SK-N-SH treated with all-trans-retinoic acid at 6 μM for 48 hours (cell line): Measurements from ENCODE around the gene URM1.

ENCODE experiments used
- ATAC-seq: fragments of 200-7000 bp; cut with Tn5 transposase; 3 replicates; pipeline ENCODE4 v1.9.1; 2020; ENCODE audit warnings: mild to moderate bottlenecking, moderate library complexity
- ARNTL ChIP-seq: fragments of 450-650 bp; formaldehyde crosslinking; IDR thresholded peaks from 2 replicates; pipeline ENCODE4 v1.5.0; 2020; ENCODE audit warnings: low read depth, mild to moderate bottlenecking, moderate library complexity, borderline replicate concordance
- BACH2 ChIP-seq: fragments of 250-450 bp; sonication (Bioruptor Pico); IDR thresholded peaks from 2 replicates; pipeline ENCODE4 v1.9.0; 2021; ENCODE audit warnings: mild to moderate bottlenecking, borderline replicate concordance
- CSDC2 ChIP-seq: fragments of 250-450 bp; sonication (Bioruptor Pico); IDR thresholded peaks from 2 replicates; pipeline ENCODE4 v1.5.0; 2020; ENCODE audit warnings: mild to moderate bottlenecking, moderate library complexity
- ESRRG ChIP-seq: fragments of 250-450 bp; sonication (Bioruptor Pico); IDR thresholded peaks from 2 replicates; pipeline ENCODE4 v1.6.1; 2021; ENCODE audit warnings: mild to moderate bottlenecking
- GLIS3 ChIP-seq: fragments of 250-450 bp; sonication (Bioruptor Pico); IDR thresholded peaks from 2 replicates; pipeline ENCODE4 v1.5.0; 2020; ENCODE audit warnings: mild to moderate bottlenecking, moderate library complexity
- ISL1 ChIP-seq: fragments of 250-450 bp; sonication (Bioruptor Pico); IDR thresholded peaks from 2 replicates; pipeline ENCODE4 v2.1.2; 2022; ENCODE audit warnings: mild to moderate bottlenecking, moderate library complexity
- OSR1 ChIP-seq: fragments of 250-450 bp; sonication (Bioruptor Pico); IDR thresholded peaks from 2 replicates; pipeline ENCODE4 v1.8.0; 2022; ENCODE audit warnings: moderate library complexity, mild to moderate bottlenecking, inconsistent platforms
- PPARA ChIP-seq: fragments of 250-450 bp; sonication (Bioruptor Pico); IDR thresholded peaks from 2 replicates; pipeline ENCODE4 v1.5.0; 2020; ENCODE audit warnings: mild to moderate bottlenecking, borderline replicate concordance
- RARB ChIP-seq: fragments of 250-450 bp; sonication (Bioruptor Pico); IDR thresholded peaks from 2 replicates; pipeline ENCODE4 v1.8.0; 2021; ENCODE audit warnings: mild to moderate bottlenecking, moderate library complexity
- SNAI2 ChIP-seq: fragments of 250-450 bp; sonication (Bioruptor Pico); IDR thresholded peaks from 2 replicates; pipeline ENCODE4 v1.5.0; 2020; ENCODE audit warnings: mild to moderate bottlenecking, moderate library complexity
- TOX ChIP-seq: fragments of 250-450 bp; sonication (Bioruptor Pico); IDR thresholded peaks from 2 replicates; pipeline ENCODE4 v1.8.0; 2021; ENCODE audit warnings: mild to moderate bottlenecking, moderate library complexity, borderline replicate concordance
- ZC3H10 ChIP-seq: fragments of 250-450 bp; sonication (Bioruptor Pico); IDR thresholded peaks from 2 replicates; pipeline ENCODE4 v1.5.1; 2021; ENCODE audit warnings: mild to moderate bottlenecking, moderate library complexity
- ZFP3 ChIP-seq: fragments of 250-450 bp; sonication (Bioruptor Pico); IDR thresholded peaks from 2 replicates; pipeline ENCODE4 v1.5.0; 2020; ENCODE audit warnings: mild to moderate bottlenecking, moderate library complexity
- ZNF565 ChIP-seq: fragments of 450-650 bp; formaldehyde crosslinking; conservative IDR thresholded peaks from 2 replicates; pipeline ENCODE4 v1.5.0; 2020; ENCODE audit warnings: low read depth, mild to moderate bottlenecking, moderate library complexity
- ZNF70 ChIP-seq: fragments of 450-650 bp; formaldehyde crosslinking; IDR thresholded peaks from 2 replicates; pipeline ENCODE4 v1.5.0; 2020; ENCODE audit warnings: mild to moderate bottlenecking, moderate library complexity
- ZNF8 ChIP-seq: fragments of 450-650 bp; formaldehyde crosslinking; IDR thresholded peaks from 2 replicates; pipeline ENCODE4 v1.5.0; 2020; ENCODE audit warnings: mild to moderate bottlenecking, moderate library complexity
- TF ChIP-seq, protein P1 (sequence below): fragments of 250-450 bp; sonication (Bioruptor Pico); IDR thresholded peaks from 2 replicates; pipeline ENCODE4 v1.5.1; 2020; ENCODE audit warnings: low read depth, mild to moderate bottlenecking, moderate library complexity
- TF ChIP-seq, protein P2 (sequence below): fragments of 250-450 bp; sonication (Bioruptor Pico); IDR thresholded peaks from 2 replicates; pipeline ENCODE4 v1.8.0; 2020; ENCODE audit warnings: mild to moderate bottlenecking, moderate library complexity, borderline replicate concordance
- TF ChIP-seq, protein P3 (sequence below): fragments of 250-450 bp; sonication (Bioruptor Pico); IDR thresholded peaks from 2 replicates; pipeline ENCODE4 v1.8.0; 2021; ENCODE audit warnings: low read depth, mild to moderate bottlenecking, moderate library complexity, borderline replicate concordance
- TF ChIP-seq, protein P4 (sequence below): fragments of 250-450 bp; sonication (Bioruptor Pico); IDR thresholded peaks from 2 replicates; pipeline ENCODE4 v1.5.0; 2020; ENCODE audit warnings: mild to moderate bottlenecking, moderate library complexity
- TF ChIP-seq, protein P5 (sequence below): fragments of 250-450 bp; sonication (Bioruptor Pico); IDR thresholded peaks from 2 replicates; pipeline ENCODE4 v1.5.1; 2021; ENCODE audit warnings: mild to moderate bottlenecking, moderate library complexity

URM1 gene

GRCh38 chr9:128371630-128372117, 500 bp downstream of the URM1 start:
- no peak for ATAC-seq

GRCh38 chr9:128372188-128372641, 1.0 kb downstream of the URM1 start:
- no peak for ATAC-seq

More at GRCh38 chr9:128371630-128372117, 500 bp downstream of the URM1 start:
- no peak for TF ChIP-seq ZNF8 (CRISPR knock-in tag)
- TF ChIP-seq RARB (CRISPR knock-in tag): no peak
- no peak for TF ChIP-seq ZNF565 (CRISPR knock-in tag)
- TF ChIP-seq, protein P1, sequence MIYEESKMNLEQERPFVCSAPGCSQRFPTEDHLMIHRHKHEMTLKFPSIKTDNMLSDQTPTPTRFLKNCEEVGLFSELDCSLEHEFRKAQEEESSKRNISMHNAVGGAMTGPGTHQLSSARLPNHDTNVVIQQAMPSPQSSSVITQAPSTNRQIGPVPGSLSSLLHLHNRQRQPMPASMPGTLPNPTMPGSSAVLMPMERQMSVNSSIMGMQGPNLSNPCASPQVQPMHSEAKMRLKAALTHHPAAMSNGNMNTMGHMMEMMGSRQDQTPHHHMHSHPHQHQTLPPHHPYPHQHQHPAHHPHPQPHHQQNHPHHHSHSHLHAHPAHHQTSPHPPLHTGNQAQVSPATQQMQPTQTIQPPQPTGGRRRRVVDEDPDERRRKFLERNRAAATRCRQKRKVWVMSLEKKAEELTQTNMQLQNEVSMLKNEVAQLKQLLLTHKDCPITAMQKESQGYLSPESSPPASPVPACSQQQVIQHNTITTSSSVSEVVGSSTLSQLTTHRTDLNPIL (CRISPR knock-in tag): no peak
- no peak for TF ChIP-seq CSDC2 (CRISPR knock-in tag)
- no peak for TF ChIP-seq ZNF70 (CRISPR knock-in tag)
- TF ChIP-seq ZFP3 (CRISPR knock-in tag): no peak
- TF ChIP-seq, protein P2, sequence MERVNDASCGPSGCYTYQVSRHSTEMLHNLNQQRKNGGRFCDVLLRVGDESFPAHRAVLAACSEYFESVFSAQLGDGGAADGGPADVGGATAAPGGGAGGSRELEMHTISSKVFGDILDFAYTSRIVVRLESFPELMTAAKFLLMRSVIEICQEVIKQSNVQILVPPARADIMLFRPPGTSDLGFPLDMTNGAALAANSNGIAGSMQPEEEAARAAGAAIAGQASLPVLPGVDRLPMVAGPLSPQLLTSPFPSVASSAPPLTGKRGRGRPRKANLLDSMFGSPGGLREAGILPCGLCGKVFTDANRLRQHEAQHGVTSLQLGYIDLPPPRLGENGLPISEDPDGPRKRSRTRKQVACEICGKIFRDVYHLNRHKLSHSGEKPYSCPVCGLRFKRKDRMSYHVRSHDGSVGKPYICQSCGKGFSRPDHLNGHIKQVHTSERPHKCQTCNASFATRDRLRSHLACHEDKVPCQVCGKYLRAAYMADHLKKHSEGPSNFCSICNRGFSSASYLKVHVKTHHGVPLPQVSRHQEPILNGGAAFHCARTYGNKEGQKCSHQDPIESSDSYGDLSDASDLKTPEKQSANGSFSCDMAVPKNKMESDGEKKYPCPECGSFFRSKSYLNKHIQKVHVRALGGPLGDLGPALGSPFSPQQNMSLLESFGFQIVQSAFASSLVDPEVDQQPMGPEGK (CRISPR knock-in tag): no peak
- TF ChIP-seq SNAI2 (CRISPR knock-in tag): no peak
- TF ChIP-seq ISL1 (CRISPR knock-in tag): no peak
- TF ChIP-seq BACH2 (CRISPR knock-in tag): no peak
- TF ChIP-seq GLIS3 (CRISPR knock-in tag): no peak
- TF ChIP-seq ESRRG: no peak
- TF ChIP-seq PPARA: no peak
- TF ChIP-seq, protein P3, sequence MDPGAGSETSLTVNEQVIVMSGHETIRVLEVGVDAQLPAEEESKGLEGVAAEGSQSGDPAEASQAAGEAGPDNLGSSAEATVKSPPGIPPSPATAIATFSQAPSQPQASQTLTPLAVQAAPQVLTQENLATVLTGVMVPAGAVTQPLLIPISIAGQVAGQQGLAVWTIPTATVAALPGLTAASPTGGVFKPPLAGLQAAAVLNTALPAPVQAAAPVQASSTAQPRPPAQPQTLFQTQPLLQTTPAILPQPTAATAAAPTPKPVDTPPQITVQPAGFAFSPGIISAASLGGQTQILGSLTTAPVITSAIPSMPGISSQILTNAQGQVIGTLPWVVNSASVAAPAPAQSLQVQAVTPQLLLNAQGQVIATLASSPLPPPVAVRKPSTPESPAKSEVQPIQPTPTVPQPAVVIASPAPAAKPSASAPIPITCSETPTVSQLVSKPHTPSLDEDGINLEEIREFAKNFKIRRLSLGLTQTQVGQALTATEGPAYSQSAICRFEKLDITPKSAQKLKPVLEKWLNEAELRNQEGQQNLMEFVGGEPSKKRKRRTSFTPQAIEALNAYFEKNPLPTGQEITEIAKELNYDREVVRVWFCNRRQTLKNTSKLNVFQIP: no peak
- TF ChIP-seq, protein P4, sequence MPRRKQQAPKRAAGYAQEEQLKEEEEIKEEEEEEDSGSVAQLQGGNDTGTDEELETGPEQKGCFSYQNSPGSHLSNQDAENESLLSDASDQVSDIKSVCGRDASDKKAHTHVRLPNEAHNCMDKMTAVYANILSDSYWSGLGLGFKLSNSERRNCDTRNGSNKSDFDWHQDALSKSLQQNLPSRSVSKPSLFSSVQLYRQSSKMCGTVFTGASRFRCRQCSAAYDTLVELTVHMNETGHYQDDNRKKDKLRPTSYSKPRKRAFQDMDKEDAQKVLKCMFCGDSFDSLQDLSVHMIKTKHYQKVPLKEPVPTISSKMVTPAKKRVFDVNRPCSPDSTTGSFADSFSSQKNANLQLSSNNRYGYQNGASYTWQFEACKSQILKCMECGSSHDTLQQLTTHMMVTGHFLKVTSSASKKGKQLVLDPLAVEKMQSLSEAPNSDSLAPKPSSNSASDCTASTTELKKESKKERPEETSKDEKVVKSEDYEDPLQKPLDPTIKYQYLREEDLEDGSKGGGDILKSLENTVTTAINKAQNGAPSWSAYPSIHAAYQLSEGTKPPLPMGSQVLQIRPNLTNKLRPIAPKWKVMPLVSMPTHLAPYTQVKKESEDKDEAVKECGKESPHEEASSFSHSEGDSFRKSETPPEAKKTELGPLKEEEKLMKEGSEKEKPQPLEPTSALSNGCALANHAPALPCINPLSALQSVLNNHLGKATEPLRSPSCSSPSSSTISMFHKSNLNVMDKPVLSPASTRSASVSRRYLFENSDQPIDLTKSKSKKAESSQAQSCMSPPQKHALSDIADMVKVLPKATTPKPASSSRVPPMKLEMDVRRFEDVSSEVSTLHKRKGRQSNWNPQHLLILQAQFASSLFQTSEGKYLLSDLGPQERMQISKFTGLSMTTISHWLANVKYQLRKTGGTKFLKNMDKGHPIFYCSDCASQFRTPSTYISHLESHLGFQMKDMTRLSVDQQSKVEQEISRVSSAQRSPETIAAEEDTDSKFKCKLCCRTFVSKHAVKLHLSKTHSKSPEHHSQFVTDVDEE (CRISPR knock-in tag): no peak
- TF ChIP-seq OSR1: no peak
- no peak for TF ChIP-seq ZC3H10
- TF ChIP-seq, protein P5, sequence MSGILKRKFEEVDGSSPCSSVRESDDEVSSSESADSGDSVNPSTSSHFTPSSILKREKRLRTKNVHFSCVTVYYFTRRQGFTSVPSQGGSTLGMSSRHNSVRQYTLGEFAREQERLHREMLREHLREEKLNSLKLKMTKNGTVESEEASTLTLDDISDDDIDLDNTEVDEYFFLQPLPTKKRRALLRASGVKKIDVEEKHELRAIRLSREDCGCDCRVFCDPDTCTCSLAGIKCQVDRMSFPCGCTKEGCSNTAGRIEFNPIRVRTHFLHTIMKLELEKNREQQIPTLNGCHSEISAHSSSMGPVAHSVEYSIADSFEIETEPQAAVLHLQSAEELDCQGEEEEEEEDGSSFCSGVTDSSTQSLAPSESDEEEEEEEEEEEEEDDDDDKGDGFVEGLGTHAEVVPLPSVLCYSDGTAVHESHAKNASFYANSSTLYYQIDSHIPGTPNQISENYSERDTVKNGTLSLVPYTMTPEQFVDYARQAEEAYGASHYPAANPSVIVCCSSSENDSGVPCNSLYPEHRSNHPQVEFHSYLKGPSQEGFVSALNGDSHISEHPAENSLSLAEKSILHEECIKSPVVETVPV: no peak
- TF ChIP-seq TOX (CRISPR knock-in tag): no peak

DNA sequence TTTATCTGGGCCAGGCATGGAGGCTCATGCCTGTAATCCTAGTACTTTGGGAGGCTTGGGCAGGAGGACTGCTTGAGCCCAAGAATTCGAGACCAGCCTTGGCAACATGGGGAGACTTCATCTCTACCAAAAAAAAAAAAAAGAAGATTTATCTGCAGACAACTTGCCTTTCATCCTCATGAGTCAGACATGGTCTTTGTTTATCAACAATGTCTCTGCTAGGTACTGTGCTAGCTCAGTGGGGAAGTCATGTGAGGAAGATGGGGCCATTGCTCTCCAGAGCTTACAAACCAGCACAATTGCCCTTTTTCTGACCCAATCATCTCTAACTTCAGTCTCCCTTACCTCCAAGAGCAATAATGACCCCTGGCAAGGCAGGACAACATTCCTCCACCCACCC, 1.6 kb downstream of the URM1 start:
- no peak for ATAC-seq
- no peak for TF ChIP-seq ZFP3 (CRISPR knock-in tag)
- no peak for TF ChIP-seq ZNF8 (CRISPR knock-in tag)
- no peak for TF ChIP-seq ARNTL (CRISPR knock-in tag)

More at GRCh38 chr9:128372188-128372641, 1.0 kb downstream of the URM1 start:
- TF ChIP-seq ZNF70 (CRISPR knock-in tag): no peak
- TF ChIP-seq ISL1 (CRISPR knock-in tag): peak; percentile 32; the same call in 1 of the 2 replicates
